ENCODE data around the gene HK2. TPM values are rescaled to one million over a fixed set of nuclear protein-coding genes. Genes with fewer than 3 reads are reported as not detected.

The HK2 gene
- total RNA-seq, 2 donors from 2014 or later: 162 to 396 TPM

GRCh38 chr2:74919827-74920226, 85.9 kb downstream of the HK2 start:
- Histone ChIP-seq H3K27ac (no peak overlapping the region), H3K27me3 (no peaks in the 10 kb centered on the region), H3K4me1 (no peaks in the 10 kb centered on the region), H3K9ac (ENCODE audit: low read depth in 2 of 2, low read length in 2 of 2) (peak overlapping the region in 1 of 2 donors; percentile 30), H3K4me3 (peak overlapping the region; percentile 31), H3K36me3 (no peaks in the 10 kb centered on the region), H3K9me3 (no peaks in the 10 kb centered on the region)
- intact Hi-C loops (cut with DNase I): loop anchor here (2.0 to 10.0 kb wide), 2 partner anchors 145 to 485 kb away; no protein-coding TSS in a partner anchor
- peak; percentile 75 for TF ChIP-seq CTCF (IDR thresholded peaks at IDR 0.05)
- DNase-seq: peak; percentile 73

- H3K36me3 ChIP-seq: no peaks in the 10 kb centered on the region
- no peak for DNase-seq
- H3K27ac ChIP-seq: no peak overlapping the region
- no peak for TF ChIP-seq CTCF (IDR thresholded peaks at IDR 0.05)
- intact Hi-C loops (cut with DNase I): loop anchor here (2.0 kb wide), 1 partner anchor 484 kb away; no protein-coding TSS in a partner anchor
- no peaks in the 10 kb centered on the region for H3K9me3 ChIP-seq
- H3K9ac ChIP-seq (ENCODE audit: low read depth in 2 of 2, low read length in 2 of 2): no peak overlapping the region
- no peaks in the 10 kb centered on the region for H3K4me1 ChIP-seq
- H3K4me3 ChIP-seq: no peak overlapping the region
- H3K27me3 ChIP-seq: no peaks in the 10 kb centered on the region
These were observed 87.4 kb downstream of the HK2 start for GRCh38 chr2:74921236-74921736.

GRCh38 chr2:74922592-74923227, 88.8 kb downstream of the HK2 start:
- H3K27me3 ChIP-seq: no peaks in the 10 kb centered on the region
- no peaks in the 10 kb centered on the region for H3K4me1 ChIP-seq
- no peak for TF ChIP-seq CTCF (IDR thresholded peaks at IDR 0.05)
- no peaks in the 10 kb centered on the region for H3K9me3 ChIP-seq
- H3K4me3 ChIP-seq: no peak overlapping the region
- no peak overlapping the region for H3K27ac ChIP-seq
- intact Hi-C loops (cut with DNase I): no loop called here
- H3K36me3 ChIP-seq: no peaks in the 10 kb centered on the region
- H3K9ac ChIP-seq (ENCODE audit: low read depth in 2 of 2, low read length in 2 of 2): no peak overlapping the region
- no peak for DNase-seq

- Histone ChIP-seq H3K9me3 (no peaks in the 10 kb centered on the region), H3K9ac (ENCODE audit: low read depth in 2 of 2, low read length in 2 of 2) (no peak overlapping the region), H3K36me3 (no peaks in the 10 kb centered on the region), H3K4me3 (no peak overlapping the region), H3K27ac (no peak overlapping the region), H3K27me3 (no peaks in the 10 kb centered on the region), H3K4me1 (no peaks in the 10 kb centered on the region)
- no peak for DNase-seq
- no peak for TF ChIP-seq CTCF (IDR thresholded peaks at IDR 0.05)
- intact Hi-C loops (cut with DNase I): no loop called here
These were observed 90.7 kb downstream of the HK2 start for GRCh38 chr2:74924463-74925265.

- no peak overlapping the region for H3K27ac ChIP-seq
- no peaks in the 10 kb centered on the region for H3K27me3 ChIP-seq
- intact Hi-C loops (cut with DNase I): no loop called here
- H3K36me3 ChIP-seq: no peaks in the 10 kb centered on the region
- no peak for TF ChIP-seq CTCF (IDR thresholded peaks at IDR 0.05)
- H3K4me1 ChIP-seq: no peaks in the 10 kb centered on the region
- no peak for DNase-seq
- H3K4me3 ChIP-seq: no peak overlapping the region
- no peaks in the 10 kb centered on the region for H3K9me3 ChIP-seq
- no peak overlapping the region for H3K9ac ChIP-seq (ENCODE audit: low read depth in 2 of 2, low read length in 2 of 2)
These were observed 91.4 kb downstream of the HK2 start for GRCh38 chr2:74925361-74925786.

Data from colonic mucosa (tissue), 4 donors.